H9 (cell line): ENCODE results near the gene PNPLA6. TPM values are rescaled to one million over a fixed set of nuclear protein-coding genes. Genes with fewer than 3 reads are reported as not detected.

Experiments used
- DNase-seq: peaks from one replicate; pipeline ENCODE4 v3.0.0-alpha.2; 2017
- H2AFZ ChIP-seq: one replicate; pipeline ENCODE4 v1.6.1; 2013; ENCODE audit warnings: mild to moderate bottlenecking, low read length, control low read depth, moderate library complexity
- H2AK5ac ChIP-seq: 2 replicates; pipeline ENCODE4 v1.6.1; 2013; ENCODE audit warnings: low read length, control low read depth, mixed read lengths; ENCODE audit not compliant: insufficient read length
- H2BK120ac ChIP-seq: one replicate; pipeline ENCODE4 v1.6.1; 2013; ENCODE audit warnings: low read depth, mild to moderate bottlenecking, low read length, control low read depth, inconsistent platforms; ENCODE audit not compliant: poor library complexity, severe bottlenecking
- H2BK12ac ChIP-seq: 2 replicates; pipeline ENCODE4 v1.6.1; 2013; ENCODE audit warnings: low read length, control low read depth, mixed read lengths, low read depth; ENCODE audit not compliant: insufficient read length
- H2BK15ac ChIP-seq: 2 replicates; pipeline ENCODE4 v1.6.1; 2013; ENCODE audit warnings: low read depth, low read length, control low read depth
- H2BK20ac ChIP-seq: one replicate; pipeline ENCODE4 v1.6.1; 2013; ENCODE audit warnings: low read depth, mild to moderate bottlenecking, low read length, control low read depth, inconsistent platforms; ENCODE audit not compliant: poor library complexity, severe bottlenecking
- H2BK5ac ChIP-seq: 2 replicates; pipeline ENCODE4 v1.6.1; 2013; ENCODE audit warnings: low read length, control low read depth, mixed read lengths; ENCODE audit not compliant: insufficient read length
- H3K14ac ChIP-seq: 2 replicates; pipeline ENCODE4 v1.6.1; 2013; ENCODE audit warnings: low read length, control low read depth; ENCODE audit not compliant: insufficient read depth
- H3K18ac ChIP-seq: 2 replicates; pipeline ENCODE4 v1.6.1; 2013; ENCODE audit warnings: low read depth, mild to moderate bottlenecking, mixed read lengths, low read length, control low read depth; ENCODE audit not compliant: insufficient read length
- H3K23ac ChIP-seq: 2 replicates; pipeline ENCODE4 v1.6.1; 2013; ENCODE audit warnings: low read length, control low read depth, mixed read lengths, low read depth; ENCODE audit not compliant: insufficient read length
- H3K23me2 ChIP-seq: 2 replicates; pipeline ENCODE4 v1.6.1; 2013; ENCODE audit warnings: low read depth, mild to moderate bottlenecking, mixed read lengths, low read length, control low read depth; ENCODE audit not compliant: insufficient read length, poor library complexity, severe bottlenecking
- H3K27ac ChIP-seq: 2 replicates; pipeline ENCODE4 v1.5.1; 2013; ENCODE audit warnings: low read length, control low read depth, mixed read lengths, low read depth; ENCODE audit not compliant: insufficient read length
- H3K27me3 ChIP-seq: 2 replicates; pipeline ENCODE4 v1.6.1; 2013; ENCODE audit warnings: low read length, control low read depth, inconsistent platforms; ENCODE audit not compliant: insufficient read depth
- H3K4ac ChIP-seq: 2 replicates; pipeline ENCODE4 v1.6.1; 2013; ENCODE audit warnings: low read depth, mild to moderate bottlenecking, control low read depth, inconsistent platforms, low read length, moderate library complexity
- H3K4me1 ChIP-seq: 2 replicates; pipeline ENCODE4 v1.6.1; 2013; ENCODE audit warnings: low read length, control low read depth, inconsistent platforms; ENCODE audit not compliant: insufficient read depth
- H3K4me2 ChIP-seq: 2 replicates; pipeline ENCODE4 v1.6.1; 2013; ENCODE audit warnings: low read length, control low read depth, mixed read lengths; ENCODE audit not compliant: insufficient read length, insufficient read depth
- H3K56ac ChIP-seq: 2 replicates; pipeline ENCODE4 v1.6.1; 2013; ENCODE audit warnings: low read depth, mild to moderate bottlenecking, mixed read lengths, low read length, control low read depth; ENCODE audit not compliant: insufficient read length
- H3K79me1 ChIP-seq: 2 replicates; pipeline ENCODE4 v1.6.1; 2013; ENCODE audit warnings: low read depth, mild to moderate bottlenecking, moderate library complexity, low read length, control low read depth, inconsistent platforms; ENCODE audit not compliant: insufficient read depth, poor library complexity, severe bottlenecking
- H3K79me2 ChIP-seq: 2 replicates; pipeline ENCODE4 v1.6.1; 2013; ENCODE audit warnings: low read length, control low read depth, inconsistent platforms; ENCODE audit not compliant: insufficient read depth
- H3K9ac ChIP-seq: 2 replicates; pipeline ENCODE4 v1.6.1; 2013; ENCODE audit warnings: low read length, control low read depth, mixed read lengths; ENCODE audit not compliant: insufficient read length; ENCODE audit errors: extremely low read depth
- H3K9me3 ChIP-seq: one replicate; pipeline ENCODE4 v1.6.1; 2013; ENCODE audit warnings: low read depth, low read length, inconsistent platforms; ENCODE audit not compliant: control insufficient read depth
- H3T11ph ChIP-seq: one replicate; pipeline ENCODE4 v1.6.1; 2013; ENCODE audit warnings: mild to moderate bottlenecking, low read length, control low read depth, inconsistent platforms
- H4K20me1 ChIP-seq: one replicate; pipeline ENCODE4 v1.6.1; 2013; ENCODE audit not compliant: control insufficient read depth, insufficient read length, insufficient read depth
- H4K5ac ChIP-seq: 2 replicates; pipeline ENCODE4 v1.6.1; 2013; ENCODE audit warnings: low read depth, mild to moderate bottlenecking, mixed read lengths, low read length, control low read depth; ENCODE audit not compliant: insufficient read length
- H4K8ac ChIP-seq: replicated peaks from 2 replicates; pipeline ENCODE4 v1.6.1; 2013; ENCODE audit warnings: low read length, control low read depth, mixed read lengths, low read depth; ENCODE audit not compliant: insufficient read length
- H4K91ac ChIP-seq: 2 replicates; pipeline ENCODE4 v1.6.1; 2013; ENCODE audit warnings: low read depth, mild to moderate bottlenecking, moderate library complexity, mixed read lengths, low read length, control low read depth; ENCODE audit not compliant: insufficient read length
- H3K27ac Mint-ChIP-seq, 3 experiments: 2 replicates in 2 of 3; 3 replicates in 1 of 3; pipeline ENCODE4 v1.8.0; 2020 to 2021; ENCODE audit warnings: mixed read lengths in 3 of 3, mild to moderate bottlenecking in 1 of 3, moderate library complexity in 1 of 3
- H3K27me3 Mint-ChIP-seq: 2 replicates; pipeline ENCODE4 v1.8.0; 2021; ENCODE audit warnings: low read depth, mild to moderate bottlenecking, moderate library complexity, mixed read lengths
- H3K36me3 Mint-ChIP-seq, 3 experiments: 2 replicates in 2 of 3; 3 replicates in 1 of 3; pipeline ENCODE4 v1.8.0; 2020 to 2021; ENCODE audit warnings: low read depth in 3 of 3, mixed read lengths in 3 of 3; ENCODE audit not compliant: insufficient read depth in 1 of 3
- H3K4me1 Mint-ChIP-seq, 2 experiments: 2 replicates each; pipeline ENCODE4 v1.8.0; 2020; ENCODE audit warnings: mixed read lengths in 2 of 2
- H3K4me3 Mint-ChIP-seq, 2 experiments: 2 replicates in 1 of 2; 3 replicates in 1 of 2; pipeline ENCODE4 v1.8.0; 2020 to 2021; ENCODE audit warnings: mild to moderate bottlenecking in 2 of 2, mixed read lengths in 2 of 2, moderate library complexity in 1 of 2
- H3K9me3 Mint-ChIP-seq, 2 experiments: 2 replicates in 1 of 2; 3 replicates in 1 of 2; pipeline ENCODE4 v1.8.0; 2020; ENCODE audit warnings: mild to moderate bottlenecking in 2 of 2, mixed read lengths in 2 of 2, moderate library complexity in 1 of 2
- WGBS: extraction: QIAGEN DNeasy Blood & Tissue Kit; methylation state at CpG from one replicate; pipeline ENCODE4 v1.1.7; 2013; ENCODE audit warnings: missing lambda C conversion rate, low lambda C conversion rate, mixed read lengths; ENCODE audit not compliant: insufficient read length; ENCODE audit errors: extremely low coverage; 5-methylcytosine and 5-hydroxymethylcytosine counted together
- total RNA-seq: library from RNA; stranded (reverse); gene quantifications from 2 replicates; pipeline ENCODE4 v1.2.1, GENCODE V29; 2021
- TF ChIP-seq, protein P1 (sequence below): fragments of 200-600 bp; sonication (generic); conservative IDR thresholded peaks from 3 replicates; pipeline ENCODE4 v1.8.0; 2021; ENCODE audit warnings: antibody characterized with exemption, mild to moderate bottlenecking

Gene PNPLA6
- total RNA-seq, 1 experiment from 2014 or later = 130 TPM

- H2BK120ac ChIP-seq = no peak overlapping the region
- peaks cover 13% of the 10 kb centered on the region for H3K23me2 ChIP-seq
- H2BK20ac ChIP-seq = no peak overlapping the region
- no peaks in the 10 kb centered on the region; the same call in 1 of the 2 replicates for H3K4me1 ChIP-seq
- no peak overlapping the region for H3K4ac ChIP-seq
- no peak overlapping the region for H3K27ac ChIP-seq
- no peak overlapping the region for H3K23ac ChIP-seq
- Mint-ChIP-seq H3K27me3 (no peaks in the 10 kb centered on the region; the same call in 1 of the 2 replicates), H3K4me1 (peaks cover 5 to 7% of the 10 kb centered on the region in 2 experiments), H3K4me3 (peak overlapping the region; percentile 58 to 85), H3K36me3 (peaks cover 3 to 27% (median 17%) of the 10 kb centered on the region in 3 experiments; a peak in 5 of 7 replicates), H3K27ac (no peak overlapping the region), H3K9me3 (no peaks in the 10 kb centered on the region)
- H3K14ac ChIP-seq = no peak overlapping the region; the same call in 1 of the 2 replicates
- H3K4me2 ChIP-seq = peak overlapping the region; percentile 79
- TF ChIP-seq, protein P1, sequence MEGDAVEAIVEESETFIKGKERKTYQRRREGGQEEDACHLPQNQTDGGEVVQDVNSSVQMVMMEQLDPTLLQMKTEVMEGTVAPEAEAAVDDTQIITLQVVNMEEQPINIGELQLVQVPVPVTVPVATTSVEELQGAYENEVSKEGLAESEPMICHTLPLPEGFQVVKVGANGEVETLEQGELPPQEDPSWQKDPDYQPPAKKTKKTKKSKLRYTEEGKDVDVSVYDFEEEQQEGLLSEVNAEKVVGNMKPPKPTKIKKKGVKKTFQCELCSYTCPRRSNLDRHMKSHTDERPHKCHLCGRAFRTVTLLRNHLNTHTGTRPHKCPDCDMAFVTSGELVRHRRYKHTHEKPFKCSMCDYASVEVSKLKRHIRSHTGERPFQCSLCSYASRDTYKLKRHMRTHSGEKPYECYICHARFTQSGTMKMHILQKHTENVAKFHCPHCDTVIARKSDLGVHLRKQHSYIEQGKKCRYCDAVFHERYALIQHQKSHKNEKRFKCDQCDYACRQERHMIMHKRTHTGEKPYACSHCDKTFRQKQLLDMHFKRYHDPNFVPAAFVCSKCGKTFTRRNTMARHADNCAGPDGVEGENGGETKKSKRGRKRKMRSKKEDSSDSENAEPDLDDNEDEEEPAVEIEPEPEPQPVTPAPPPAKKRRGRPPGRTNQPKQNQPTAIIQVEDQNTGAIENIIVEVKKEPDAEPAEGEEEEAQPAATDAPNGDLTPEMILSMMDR = no peak
- H4K20me1 ChIP-seq = no peaks in the 10 kb centered on the region
- no peaks in the 10 kb centered on the region for H3K27me3 ChIP-seq
- H3K79me2 ChIP-seq = no peaks in the 10 kb centered on the region
- no peak overlapping the region for H2BK12ac ChIP-seq
- no peak overlapping the region for H4K91ac ChIP-seq
- no peak overlapping the region for H3K56ac ChIP-seq
- H2BK15ac ChIP-seq = 0 out of 2 replicates have a peak overlapping the region, but pooled peaks have one; percentile 49
- H4K5ac ChIP-seq = no peak overlapping the region
- no peaks in the 10 kb centered on the region for H3K9me3 ChIP-seq
- no peak overlapping the region for H3T11ph ChIP-seq
- no peaks in the 10 kb centered on the region for H3K79me1 ChIP-seq
- DNase-seq = no peak
- H2AFZ ChIP-seq = no peak overlapping the region
- H2BK5ac ChIP-seq = no peak overlapping the region
- H3K9ac ChIP-seq = peak overlapping the region; percentile 48
- H3K18ac ChIP-seq = no peak overlapping the region
- WGBS = no CpG with 5 or more reads among the region's 23 CpGs
- no peak overlapping the region for H4K8ac ChIP-seq
- H2AK5ac ChIP-seq = no peak overlapping the region
Measured at GRCh38 chr19:7522923-7523667, 12.4 kb upstream of the PNPLA6 start.
